Thymus (tissue), 11 donors: Measurements from ENCODE around the gene ZNF318. TPM values are rescaled to one million over a fixed set of nuclear protein-coding genes. Genes with fewer than 3 reads are reported as not detected.
"Not testable (repeated sequence)": the region's sequence is repeated elsewhere in the genome, so short reads cannot be mapped to it uniquely, and the experiment has no call there.

Experiments used
- DNase-seq, 9 donors: peaks; one replicate each; pipeline ENCODE4 v3.0.0-alpha.2; 2013; ENCODE audit warnings: low spot score in 9 of 9, low read depth in 6 of 9, missing footprints in 1 of 9
- H3K27ac ChIP-seq, 2 donors: one replicate each; pipeline ENCODE4 v1.5.1; 2013; ENCODE audit warnings: control low read depth in 1 of 2, low read depth in 1 of 2, low read length in 1 of 2, mild to moderate bottlenecking in 1 of 2, moderate library complexity in 1 of 2
- H3K27me3 ChIP-seq, 2 donors: one replicate each; pipeline ENCODE4 v1.5.1; 2013; ENCODE audit warnings: low read length in 1 of 2; ENCODE audit not compliant: control insufficient read depth in 2 of 2, insufficient read depth in 1 of 2
- H3K36me3 ChIP-seq, 2 donors: one replicate each; pipeline ENCODE4 v1.5.1; 2013; ENCODE audit warnings: low read length in 1 of 2, mild to moderate bottlenecking in 1 of 2, moderate library complexity in 1 of 2; ENCODE audit not compliant: control insufficient read depth in 2 of 2, insufficient read depth in 2 of 2
- H3K4me1 ChIP-seq, 2 donors: one replicate each; pipeline ENCODE4 v1.5.1; 2013; ENCODE audit warnings: low read length in 2 of 2; ENCODE audit not compliant: control insufficient read depth in 2 of 2, insufficient read depth in 2 of 2
- H3K4me3 ChIP-seq, 2 donors: one replicate each; pipeline ENCODE4 v1.5.1; 2013; ENCODE audit warnings: low read length in 2 of 2, control low read depth in 1 of 2, mild to moderate bottlenecking in 1 of 2
- H3K9me3 ChIP-seq, 2 donors: one replicate each; pipeline ENCODE4 v1.5.1; 2013; ENCODE audit warnings: low read length in 1 of 2, mild to moderate bottlenecking in 1 of 2; ENCODE audit not compliant: control insufficient read depth in 2 of 2, insufficient read depth in 1 of 2
- WGBS: extraction: QIAGEN DNeasy Blood & Tissue Kit; methylation state at CpG from one replicate; pipeline ENCODE4 v1.1.7; 2013; 5-methylcytosine and 5-hydroxymethylcytosine counted together
- polyA plus RNA-seq: library from polyadenylated mRNA; stranded (reverse); fragments of 200-250 nt; gene quantifications from one replicate; pipeline ENCODE4 v1.2.3, GENCODE V29; 2013
- total RNA-seq: library from RNA; stranded (reverse); fragments of 120-200 nt; gene quantifications from one replicate; pipeline ENCODE4 v1.2.4, GENCODE V29; 2013
- donor health status: healthy.

ZNF318 gene
- total and polyA plus RNA-seq, 2 donors, result 8.0 to 9.2 TPM

- peaks cover 7 to 71% of the 10 kb centered on the region in 2 donors for H3K27me3 ChIP-seq
- no peaks in the 10 kb centered on the region for H3K36me3 ChIP-seq
- WGBS, result 6% methylated on average over 13 of the region's 13 CpGs
- peaks cover 0 to 14% of the 10 kb centered on the region in 2 donors for H3K4me1 ChIP-seq
- no peaks in the 10 kb centered on the region for H3K9me3 ChIP-seq
- H3K4me3 ChIP-seq, result no peak overlapping the region
- DNase-seq, result peak in 2 of 9 donors; percentile 28 to 54
- no peak overlapping the region for H3K27ac ChIP-seq
These were observed 22.1 kb upstream of the ZNF318 start for GRCh38 chr6:43391440-43392031.

DNA sequence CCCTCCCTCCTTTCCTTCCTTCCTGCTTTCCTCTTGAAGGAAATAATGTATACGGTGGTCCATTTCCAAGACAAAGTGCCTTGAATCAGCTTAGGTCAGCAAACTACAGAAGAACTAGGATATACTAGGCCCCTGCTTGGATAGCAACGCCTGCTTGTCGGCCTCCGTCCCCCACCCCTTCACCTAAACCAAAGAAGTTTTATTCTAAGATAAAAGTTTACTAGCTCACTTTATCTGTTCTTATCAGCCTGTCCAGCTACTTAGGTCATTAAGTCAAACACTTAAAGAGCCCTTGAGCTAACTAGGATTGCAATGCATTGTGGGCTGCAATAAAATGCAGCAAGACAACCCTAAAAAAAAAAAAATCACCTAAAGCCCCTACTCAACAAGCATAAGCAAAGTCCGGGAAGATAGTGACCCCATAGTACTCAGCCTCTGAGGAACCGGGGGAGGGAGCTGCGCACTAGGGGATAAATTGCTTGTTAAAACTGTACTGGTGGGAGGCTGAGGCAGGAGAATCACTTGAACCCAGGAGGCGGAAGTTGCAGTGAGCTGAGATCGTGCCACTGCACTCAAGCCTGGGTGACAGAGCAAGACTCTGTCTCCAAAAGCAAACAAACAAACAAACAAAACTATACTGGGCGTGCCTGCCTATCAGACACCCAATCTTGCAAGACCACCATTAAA is 21.4 kb upstream of the ZNF318 start:
- 60% methylated on average over 10 of the region's 10 CpGs for WGBS

GRCh38 chr6:43389730-43390295 is 20.4 kb upstream of the ZNF318 start:
- Histone ChIP-seq H3K27ac (no peak overlapping the region), H3K4me3 (no peak overlapping the region), H3K36me3 (no peaks in the 10 kb centered on the region), H3K4me1 (peaks cover 0 to 14% of the 10 kb centered on the region in 2 donors), H3K27me3 (peaks cover 7 to 62% of the 10 kb centered on the region in 2 donors), H3K9me3 (no peaks in the 10 kb centered on the region)
- DNase-seq, result no peak
- WGBS, result 92% methylated on average over 6 of the region's 6 CpGs

More for the DNA sequence above, 21.4 kb upstream of the ZNF318 start:
- Histone ChIP-seq H3K4me1 (peaks cover 0 to 14% of the 10 kb centered on the region in 2 donors), H3K27me3 (peaks cover 7 to 71% of the 10 kb centered on the region in 2 donors)
- not testable (repeated sequence) for H3K36me3 ChIP-seq, H3K9me3 ChIP-seq, H3K4me3 ChIP-seq, H3K27ac ChIP-seq, DNase-seq

DNA sequence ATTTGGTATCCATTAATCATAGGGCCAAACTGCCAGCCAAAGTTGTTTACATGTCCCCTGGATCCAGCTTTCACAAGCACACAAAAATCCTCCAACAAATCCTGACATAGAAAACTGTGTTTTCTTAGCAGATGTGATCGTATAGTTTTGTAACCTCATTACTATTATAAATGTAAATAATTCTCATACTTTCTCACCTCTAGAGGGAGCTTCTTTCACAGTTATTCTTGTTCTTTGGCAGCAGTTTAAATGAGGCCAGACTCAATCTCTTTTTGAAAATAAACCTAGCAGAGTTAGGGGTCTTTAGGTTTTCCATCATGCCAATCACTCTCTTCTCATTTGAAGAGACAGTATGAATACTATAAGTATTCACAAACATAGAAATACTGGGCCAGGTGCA is 17.0 kb upstream of the ZNF318 start:
- H3K36me3 ChIP-seq, result no peaks in the 10 kb centered on the region
- DNase-seq, result no peak
- no peak overlapping the region for H3K4me3 ChIP-seq
- H3K4me1 ChIP-seq, result peaks cover 9 to 31% of the 10 kb centered on the region in 2 donors
- peaks cover 0 to 7% of the 10 kb centered on the region in 2 donors for H3K9me3 ChIP-seq
- peaks cover 0 to 36% of the 10 kb centered on the region in 2 donors for H3K27me3 ChIP-seq
- 33% methylated on average over 1 of the region's 1 CpG for WGBS
- no peak overlapping the region for H3K27ac ChIP-seq

- Histone ChIP-seq H3K27ac (peak overlapping the region; percentile 64 to 77), H3K36me3 (no peaks in the 10 kb centered on the region), H3K27me3 (peaks cover 4 to 24% of the 10 kb centered on the region in 2 donors), H3K4me3 (no peak overlapping the region), H3K9me3 (peaks cover 0 to 7% of the 10 kb centered on the region in 2 donors), H3K4me1 (peaks cover 9 to 25% of the 10 kb centered on the region in 2 donors)
- DNase-seq, result no peak
- WGBS, result 66% methylated on average over 6 of the region's 6 CpGs
These were observed 13.7 kb upstream of the ZNF318 start for GRCh38 chr6:43383021-43383667.

DNA sequence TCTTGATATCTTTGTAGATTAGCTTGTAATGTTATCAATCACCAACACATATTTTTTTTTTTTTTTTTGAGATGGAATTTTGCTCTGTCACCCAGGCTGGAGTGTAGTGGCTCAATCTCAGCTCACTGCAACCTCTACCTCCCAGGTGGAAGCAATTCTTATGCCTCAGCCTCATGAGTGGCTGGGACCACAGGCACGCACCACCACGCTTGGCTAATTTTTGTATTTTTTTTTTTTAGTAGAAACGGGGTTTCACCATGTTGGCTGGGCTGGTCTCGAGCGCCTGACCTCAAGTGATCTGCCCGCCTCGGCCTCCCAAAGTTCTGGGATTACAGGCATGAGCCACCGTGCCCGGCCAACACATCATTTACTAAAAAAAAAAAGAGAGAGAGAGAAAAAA is 11.4 kb upstream of the ZNF318 start:
- not testable (repeated sequence) for H3K9me3 ChIP-seq, H3K36me3 ChIP-seq, DNase-seq, H3K27ac ChIP-seq, H3K4me3 ChIP-seq
- Histone ChIP-seq H3K27me3 (peaks cover 4 to 25% of the 10 kb centered on the region in 2 donors), H3K4me1 (peaks cover 9 to 25% of the 10 kb centered on the region in 2 donors)
- 96% methylated on average over 9 of the region's 9 CpGs for WGBS

- Histone ChIP-seq H3K27ac (no peak overlapping the region), H3K4me3 (no peak overlapping the region), H3K27me3 (peaks cover 4 to 25% of the 10 kb centered on the region in 2 donors), H3K36me3 (no peaks in the 10 kb centered on the region), H3K4me1 (peaks cover 5 to 14% of the 10 kb centered on the region in 2 donors), H3K9me3 (peaks cover 0 to 4% of the 10 kb centered on the region in 2 donors)
- DNase-seq, result no peak
- WGBS, result 92% methylated on average over 3 of the region's 3 CpGs
These were observed 9.2 kb upstream of the ZNF318 start for GRCh38 chr6:43378631-43379030.

DNA sequence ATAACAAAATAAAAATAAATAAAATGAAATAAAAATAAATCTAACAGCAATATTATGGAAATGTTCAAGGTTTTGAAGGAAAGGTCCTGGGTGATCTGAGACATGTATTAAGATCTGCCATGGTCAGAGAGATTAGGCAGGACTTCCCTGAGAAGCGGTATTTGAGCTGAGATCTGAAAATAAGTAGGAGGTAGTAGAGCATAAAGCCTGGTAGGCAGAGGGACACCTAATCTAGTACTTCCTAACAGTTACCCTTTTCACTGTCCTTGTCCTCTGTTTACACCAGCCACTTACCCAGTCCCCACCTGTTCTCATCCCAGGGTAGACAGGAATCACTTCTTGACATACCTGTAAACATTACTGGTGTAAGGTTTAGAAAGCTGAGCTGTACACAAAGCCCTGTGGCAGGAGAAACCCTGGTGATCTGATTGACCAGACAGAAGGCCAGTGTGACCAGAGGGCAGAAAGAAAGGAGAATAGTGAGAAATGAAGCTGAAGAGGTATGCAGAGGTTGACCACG is 8.3 kb upstream of the ZNF318 start:
- Histone ChIP-seq H3K27ac (no peak overlapping the region), H3K27me3 (peaks cover 6 to 25% of the 10 kb centered on the region in 2 donors), H3K9me3 (peaks cover 0 to 4% of the 10 kb centered on the region in 2 donors), H3K4me1 (peaks cover 0 to 6% of the 10 kb centered on the region in 2 donors), H3K36me3 (no peaks in the 10 kb centered on the region), H3K4me3 (no peak overlapping the region)
- 97% methylated on average over 2 of the region's 2 CpGs for WGBS
- no peak for DNase-seq
